Measurements from ENCODE around the gene NPSR1.
"Not testable (repeated sequence)": the region's sequence is repeated elsewhere in the genome, so short reads cannot be mapped to it uniquely, and the experiment has no call there.

NPSR1 gene

GRCh38 chr7:34657632-34658268, at the start of gene NPSR1:
Gene NPSR1 (plus strand): TSS chr7:34658218. CDS start chr7:34658413, 195 bp downstream.
- DNase-seq = no peak

GRCh38 chr7:34612661-34613060, 45.4 kb upstream of the NPSR1 start:
- no peak for DNase-seq

GRCh38 chr7:34620425-34620824, 37.6 kb upstream of the NPSR1 start:
- no peak for DNase-seq

DNA sequence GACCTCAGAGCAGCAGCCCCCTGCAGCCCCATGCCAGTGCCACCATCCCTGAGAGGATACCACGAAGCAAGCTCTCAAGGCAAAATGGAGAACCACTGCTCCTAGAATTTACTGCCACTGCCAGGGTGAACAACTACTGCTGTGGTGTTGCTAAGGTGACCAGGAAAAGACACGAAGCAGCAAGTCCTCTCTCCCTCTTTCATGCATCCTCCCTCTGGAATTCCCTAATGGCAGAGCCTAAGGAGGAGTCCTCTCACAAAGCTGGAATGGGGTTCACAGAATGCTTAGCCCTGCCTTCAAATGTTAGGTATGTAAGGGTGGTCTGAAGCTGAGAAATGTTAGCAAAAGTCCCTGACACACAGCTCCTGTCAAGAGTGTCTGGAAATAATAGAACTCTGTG, 35.8 kb upstream of the NPSR1 start:
- DNase-seq = no peak

GRCh38 chr7:34622771-34623250, 35.2 kb upstream of the NPSR1 start:
- no peak for DNase-seq

- DNase-seq = not testable (repeated sequence)
Measured at GRCh38 chr7:34628618-34629017, 29.4 kb upstream of the NPSR1 start.

DNA sequence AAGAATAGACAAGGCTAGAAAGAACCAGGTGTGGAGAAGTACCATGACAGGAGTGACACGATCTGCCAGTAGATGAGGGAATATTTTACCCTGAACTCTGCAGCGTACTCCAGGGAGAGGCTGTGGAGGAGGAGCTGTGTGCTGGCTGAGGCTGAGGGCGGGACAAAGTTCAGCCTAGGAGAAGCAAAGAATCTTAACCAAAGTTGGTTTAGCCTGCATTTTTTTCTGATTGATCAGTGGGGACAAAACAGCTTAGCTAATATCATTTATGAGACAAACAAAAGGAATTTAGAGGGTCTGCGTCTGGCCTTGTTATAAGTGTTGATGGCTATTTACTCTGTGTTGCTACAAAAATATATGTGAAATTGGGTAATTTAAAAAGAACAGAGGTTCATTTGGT, 5.2 kb upstream of the NPSR1 start:
- no peak for DNase-seq

- DNase-seq = no peak
Measured at GRCh38 chr7:34653787-34654186, 4.2 kb upstream of the NPSR1 start.

DNA sequence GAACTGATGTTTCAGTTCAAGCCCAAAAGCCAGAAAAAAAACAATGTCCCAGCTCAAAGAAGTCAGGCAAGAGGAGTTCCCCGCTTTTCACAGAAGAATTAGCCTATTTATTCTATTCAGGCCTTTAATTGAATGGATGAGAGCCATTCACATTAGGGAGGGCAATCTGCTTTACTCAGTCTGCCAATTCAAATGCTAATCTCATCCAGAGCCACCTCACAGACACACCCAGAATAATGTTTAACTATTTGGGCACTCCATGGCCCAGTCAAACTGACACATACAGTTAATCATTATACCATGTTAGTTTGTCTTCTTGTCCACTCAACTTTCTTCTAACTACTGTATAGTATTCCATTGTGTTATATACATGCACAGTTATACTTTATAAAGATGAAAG, 2.6 kb upstream of the NPSR1 start:
- DNase-seq = no peak

DNA sequence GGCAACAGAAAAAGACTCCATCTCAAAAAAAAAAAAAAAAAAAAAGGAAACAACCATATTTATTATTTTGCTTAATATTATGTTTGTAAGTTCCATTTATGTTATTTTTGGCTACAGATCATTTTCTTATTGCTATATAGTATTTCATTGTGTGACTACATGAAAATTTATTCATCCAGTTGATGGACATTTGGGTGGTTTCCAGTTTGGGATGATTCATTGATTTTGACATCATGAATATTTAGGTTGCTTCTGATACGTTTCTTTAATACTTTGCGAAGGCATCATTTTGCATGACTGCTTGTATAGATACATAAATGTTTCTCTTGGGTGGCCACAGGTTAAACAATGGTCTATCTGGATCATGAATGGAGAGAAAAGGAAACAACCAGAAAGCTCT, 2.0 kb upstream of the NPSR1 start:
- no peak for DNase-seq

DNA sequence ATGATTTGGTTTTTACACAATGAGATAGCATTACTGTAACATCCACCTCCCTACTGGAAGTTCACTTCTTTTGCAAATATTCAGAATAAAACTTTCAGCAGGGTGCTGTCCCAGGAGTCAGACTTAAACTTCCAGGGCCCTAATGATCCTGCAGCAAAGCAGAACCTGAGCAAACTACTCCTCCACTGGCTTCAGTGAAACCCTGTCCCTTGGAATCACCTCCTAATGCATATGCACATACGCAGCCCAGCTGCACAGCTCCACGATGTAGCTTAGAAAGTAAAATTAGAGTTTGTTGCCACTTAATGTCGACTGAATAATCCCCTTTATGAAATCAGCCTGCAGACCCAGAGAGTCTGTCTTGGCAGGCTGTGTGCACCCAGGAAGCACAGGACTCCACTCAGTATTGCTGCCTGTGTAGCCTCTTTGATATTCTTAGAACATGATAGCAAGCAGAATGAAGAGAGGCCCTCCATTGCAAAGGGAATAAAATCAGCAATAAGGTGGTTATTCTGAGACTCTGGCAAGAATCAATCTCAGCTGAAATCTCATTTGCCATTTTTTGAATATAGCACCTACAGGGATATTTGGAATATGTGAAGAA, 1.6 kb downstream of the NPSR1 start:
- no peak for DNase-seq

DNA sequence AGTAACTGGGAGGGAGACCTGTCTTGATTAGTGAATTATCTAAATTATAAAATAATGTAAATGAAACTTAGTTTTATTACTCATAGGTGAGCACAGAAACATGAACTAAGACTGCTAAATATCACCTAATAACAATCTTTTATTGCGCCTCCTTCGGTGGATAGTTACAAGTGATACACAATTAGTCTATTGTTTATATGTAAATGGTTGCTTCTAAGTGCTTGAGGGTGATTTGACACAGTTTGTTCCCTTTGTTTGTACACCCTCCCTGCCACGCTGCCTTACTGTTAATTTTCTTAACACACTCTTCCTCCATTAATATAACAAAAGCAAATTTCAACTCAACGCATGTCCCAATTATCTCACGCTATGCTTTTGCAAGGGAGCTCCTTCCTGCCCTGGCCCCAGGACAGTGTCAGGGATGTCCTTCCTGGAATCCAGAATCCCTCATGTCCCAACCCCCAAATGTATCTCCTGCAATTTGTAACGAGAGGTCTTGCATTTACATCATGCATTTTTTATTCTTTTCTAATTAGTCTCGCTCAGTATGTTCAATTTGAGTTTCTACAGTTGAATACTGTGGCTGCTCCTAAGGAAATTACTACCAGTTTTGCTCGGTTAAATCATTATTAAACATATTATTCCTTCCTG, 4.2 kb downstream of the NPSR1 start:
- DNase-seq = no peak

- no peak for DNase-seq
Measured at GRCh38 chr7:34664755-34665154, 6.7 kb downstream of the NPSR1 start.

- no peak for DNase-seq
Measured at GRCh38 chr7:34672430-34672829, 14.4 kb downstream of the NPSR1 start.

- no peak for DNase-seq
Measured at GRCh38 chr7:34673066-34673465, 15.0 kb downstream of the NPSR1 start.

DNA sequence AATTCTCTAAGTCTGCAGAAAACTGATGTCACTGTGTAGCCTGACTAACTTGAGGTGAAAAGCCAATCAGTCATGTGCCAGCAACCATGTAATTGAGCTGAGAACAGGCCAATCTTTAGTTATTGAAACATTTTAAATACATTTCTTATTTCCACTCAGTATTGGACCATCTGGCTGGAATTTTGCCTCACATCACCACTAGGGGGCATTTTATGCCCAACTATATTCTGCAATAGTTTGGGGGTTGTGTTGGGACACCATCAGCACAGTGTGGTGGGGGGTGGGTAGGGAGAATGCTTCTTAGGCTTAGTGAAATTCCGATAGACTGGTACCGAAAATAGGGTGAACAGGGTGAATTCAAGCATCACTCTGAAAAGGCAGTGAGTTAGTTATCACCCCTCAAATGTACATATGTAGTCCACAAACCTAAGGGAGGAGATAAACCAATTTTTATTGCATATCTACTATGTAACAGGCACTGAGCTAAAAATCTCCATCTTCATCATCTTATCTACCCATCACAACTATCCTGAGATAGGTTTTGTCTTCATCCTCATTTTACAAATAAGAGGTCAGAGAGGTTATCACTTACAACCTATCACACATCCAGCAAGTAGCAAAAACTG, 17.8 kb downstream of the NPSR1 start:
- peak; percentile 26 for DNase-seq

DNA sequence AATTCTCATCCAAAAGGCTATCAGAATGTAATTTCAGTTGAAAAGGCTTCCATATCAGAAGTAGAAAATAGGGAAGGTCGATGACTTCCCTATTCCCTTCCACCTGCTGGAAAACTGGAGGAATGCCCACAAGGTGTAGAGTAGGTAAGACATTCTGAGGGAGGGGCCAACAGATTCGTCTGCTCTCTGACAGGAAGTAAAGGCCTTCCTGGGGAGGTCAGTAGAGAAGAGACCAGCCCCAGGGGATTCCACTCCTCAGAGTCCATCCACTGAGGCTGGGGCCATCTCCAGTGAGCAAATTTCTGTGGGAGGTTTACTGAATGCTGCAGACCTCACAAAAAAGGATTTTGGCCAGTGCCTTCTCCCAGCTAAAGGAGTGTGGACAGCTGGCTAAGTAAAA, 19.5 kb downstream of the NPSR1 start:
- DNase-seq = no peak

- no peak for DNase-seq
Measured at GRCh38 chr7:34687529-34687928, 29.5 kb downstream of the NPSR1 start.

DNA sequence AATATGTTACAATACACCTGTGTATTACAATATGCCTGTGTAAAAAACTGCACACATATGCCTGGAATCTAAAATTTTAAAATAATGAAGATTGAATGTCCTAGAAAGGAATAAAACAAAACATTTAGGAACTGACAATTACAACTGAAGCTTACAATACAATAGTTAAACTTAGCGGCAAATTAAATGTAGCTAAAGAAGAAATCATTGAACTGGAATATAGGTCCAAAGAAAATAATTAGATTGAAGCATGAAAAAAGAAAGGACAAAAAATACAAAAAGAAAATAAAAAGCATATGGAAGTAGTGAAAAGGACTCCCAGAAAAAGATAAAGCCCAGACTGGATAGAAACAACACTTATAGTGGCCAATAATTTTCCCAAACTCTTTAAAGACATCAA, 38.4 kb downstream of the NPSR1 start:
- no peak for DNase-seq

DNA sequence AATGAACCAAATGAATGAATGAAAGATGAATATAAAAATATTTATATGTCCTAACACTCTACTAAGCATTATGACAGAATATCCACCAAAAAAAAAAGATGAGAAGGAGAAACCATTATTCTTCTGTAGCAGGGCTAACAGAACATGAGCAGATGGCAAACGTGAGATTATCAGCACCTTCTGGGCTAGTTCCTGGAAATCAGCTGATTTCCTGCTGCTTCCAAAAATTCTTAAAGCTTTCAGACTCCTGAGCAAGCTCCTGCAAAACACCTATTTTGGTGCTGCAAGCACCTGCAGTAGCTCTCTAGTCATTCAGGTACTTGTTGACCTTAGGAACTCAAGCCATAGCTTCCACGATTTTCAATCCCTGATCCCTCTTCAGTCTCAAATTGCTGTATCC, 51.8 kb downstream of the NPSR1 start:
- DNase-seq = no peak

- peak; percentile 8 for DNase-seq
Measured at GRCh38 chr7:34718867-34719266, 60.8 kb downstream of the NPSR1 start.

- DNase-seq = no peak
Measured at GRCh38 chr7:34719636-34720035, 61.6 kb downstream of the NPSR1 start.

DNA sequence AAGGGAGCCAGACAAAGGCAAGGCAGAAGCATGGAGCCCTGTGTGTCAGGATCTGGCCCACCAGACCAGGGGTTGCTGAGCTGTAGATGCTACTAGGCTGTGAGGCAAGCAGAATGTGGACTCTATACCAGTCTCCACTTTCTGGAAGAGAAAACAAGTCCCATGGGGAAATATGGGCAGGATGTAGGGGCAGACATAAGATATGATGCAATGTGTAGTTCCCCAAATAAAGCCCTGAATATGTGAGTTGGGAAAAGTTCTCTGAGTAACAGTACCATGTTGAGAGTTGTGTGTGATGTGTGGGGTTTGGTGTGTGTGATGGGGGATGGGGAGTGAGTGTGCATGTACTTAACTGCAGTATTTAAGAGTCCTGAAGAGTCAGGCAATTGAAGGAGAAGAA, 62.3 kb downstream of the NPSR1 start:
- DNase-seq = no peak

DNA sequence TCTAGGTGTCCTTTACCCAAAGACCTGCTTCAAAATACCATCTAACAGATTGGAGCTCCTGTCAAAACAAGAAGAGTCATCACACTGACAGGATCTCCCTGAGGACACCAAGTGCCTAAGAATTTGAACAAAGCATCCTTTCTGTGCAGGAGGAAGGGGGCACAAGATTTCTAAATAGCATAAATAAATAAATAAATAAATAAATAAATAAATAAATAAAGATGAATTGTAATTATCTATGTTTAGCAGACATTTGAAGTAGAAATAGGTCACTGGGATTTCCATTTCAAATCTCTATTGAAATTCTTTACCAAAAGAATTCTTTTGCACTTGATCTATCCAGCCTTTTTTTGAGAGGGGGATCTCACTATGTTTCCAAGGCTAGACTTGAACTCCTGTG, 65.3 kb downstream of the NPSR1 start:
- DNase-seq = no peak

All from CD4-positive, alpha-beta T cell treated with Interleukin-17A for 1 hour (primary cell).